NB4 (cell line): Measurements from ENCODE around the gene YPEL1.

Experiments used
- CTCF ChIP-seq: IDR thresholded peaks from one replicate; pipeline ENCODE4 v1.5.1; 2012; ENCODE audit warnings: low read depth, low read length
- MYC ChIP-seq: IDR thresholded peaks from 2 replicates; pipeline ENCODE4 v1.6.1; 2011; ENCODE audit warnings: low read depth, low read length
- POLR2A ChIP-seq: IDR thresholded peaks from 2 replicates; pipeline ENCODE4 v1.6.1; 2011; ENCODE audit warnings: mild to moderate bottlenecking; ENCODE audit not compliant: insufficient read length; ENCODE audit errors: extremely low read depth

- TF ChIP-seq CTCF: no peak
- no peak for TF ChIP-seq POLR2A
- no peak; the same call in 1 of the 2 replicates for TF ChIP-seq MYC
Observed at GRCh38 chr22:21734540-21735199, 924 bp downstream of the YPEL1 start.
